IMR-90 (cell line): ENCODE measurements around the gene TRAF3IP1. TPM values are rescaled to one million over a fixed set of nuclear protein-coding genes. Genes with fewer than 3 reads are reported as not detected.

Experiments
- ATAC-seq: fragments of 200-7000 bp; cut with Tn5 transposase; 2 replicates; pipeline ENCODE4 v1.9.1; 2020; ENCODE audit warnings: low read depth, mild to moderate bottlenecking, moderate library complexity
- BruUV-seq: library from RNA; stranded (reverse); fragments of 400-500 nt; replicated peaks from 2 replicates; lab custom pipeline; 2021; lab: Mats Ljungman, UMichigan
- CTCF ChIA-PET: fragments of 300-600 bp; formaldehyde crosslinking; extraction: SDS; loops from one replicate; lab custom pipeline; 2021; ENCODE audit warnings: antibody characterized with exemption; lab: Yijun Ruan, JAX
- POLR2A ChIA-PET: fragments of 300-600 bp; sonication (Branson Sonifier 250); formaldehyde crosslinking; loops from one replicate; lab custom pipeline; 2022; ENCODE audit warnings: antibody characterized with exemption; ENCODE audit not compliant: unreplicated experiment; lab: Charles Lee
- DNase-seq: peaks from one replicate; pipeline ENCODE4 v3.0.0; 2013
- H2AFZ ChIP-seq: replicated peaks from 2 replicates; pipeline ENCODE3; 2013; ENCODE audit warnings: low read length, mild to moderate bottlenecking; ENCODE audit not compliant: poor library complexity
- H2AK5ac ChIP-seq: 2 replicates; pipeline ENCODE4 v1.6.1; 2013; ENCODE audit warnings: low read depth, low read length, inconsistent platforms
- H2AK9ac ChIP-seq: replicated peaks from 2 replicates; pipeline ENCODE3; 2013; ENCODE audit warnings: mild to moderate bottlenecking, low read depth, low read length, moderate library complexity; ENCODE audit not compliant: poor library complexity
- H2BK120ac ChIP-seq: 2 replicates; pipeline ENCODE4 v1.6.1; 2013; ENCODE audit warnings: low read depth, low read length, inconsistent platforms
- H2BK15ac ChIP-seq: 3 replicates; pipeline ENCODE4 v1.6.1; 2013; ENCODE audit warnings: low read depth, low read length, inconsistent platforms
- H2BK20ac ChIP-seq: 2 replicates; pipeline ENCODE4 v1.6.1; 2013; ENCODE audit warnings: low read depth, mild to moderate bottlenecking, inconsistent platforms, low read length, moderate library complexity
- H2BK5ac ChIP-seq: 2 replicates; pipeline ENCODE4 v1.6.1; 2013; ENCODE audit warnings: mild to moderate bottlenecking, low read depth, low read length, inconsistent platforms; ENCODE audit not compliant: poor library complexity, severe bottlenecking
- H3K14ac ChIP-seq: replicated peaks from 2 replicates; pipeline ENCODE4 v1.6.1; 2013; ENCODE audit warnings: low read depth, low read length, inconsistent platforms
- H3K18ac ChIP-seq: 2 replicates; pipeline ENCODE4 v1.6.1; 2013; ENCODE audit warnings: low read depth, low read length, control low read depth
- H3K23ac ChIP-seq: 2 replicates; pipeline ENCODE4 v1.6.1; 2013; ENCODE audit warnings: low read depth, low read length, inconsistent platforms
- H3K27ac ChIP-seq: 2 replicates; pipeline ENCODE4 v1.5.1; 2013; ENCODE audit warnings: mild to moderate bottlenecking, control low read depth, low read length; ENCODE audit not compliant: insufficient read depth
- H3K27me3 ChIP-seq: 2 replicates; pipeline ENCODE4 v1.6.1; 2013; ENCODE audit warnings: low read length; ENCODE audit not compliant: control insufficient read depth, insufficient read depth
- H3K36me3 ChIP-seq: 2 replicates; pipeline ENCODE4 v1.6.1; 2013; ENCODE audit warnings: low read length, mixed read lengths; ENCODE audit not compliant: control insufficient read depth, insufficient read depth
- H3K4ac ChIP-seq: 2 replicates; pipeline ENCODE4 v1.6.1; 2013; ENCODE audit warnings: low read depth, low read length, inconsistent platforms
- H3K4me1 ChIP-seq: 2 replicates; pipeline ENCODE4 v1.6.1; 2013; ENCODE audit warnings: low read length, mixed read lengths; ENCODE audit not compliant: control insufficient read depth, insufficient read depth
- H3K4me2 ChIP-seq: 2 replicates; pipeline ENCODE4 v1.6.1; 2013; ENCODE audit warnings: low read depth, mild to moderate bottlenecking, control low read depth, low read length, moderate library complexity
- H3K4me3 ChIP-seq: 2 replicates; pipeline ENCODE4 v1.5.1; 2013; ENCODE audit warnings: low read depth, mild to moderate bottlenecking, control low read depth, low read length, moderate library complexity; ENCODE audit not compliant: insufficient read depth
- H3K56ac ChIP-seq: 2 replicates; pipeline ENCODE4 v1.6.1; 2013; ENCODE audit warnings: low read length, inconsistent platforms; ENCODE audit not compliant: insufficient read depth; ENCODE audit errors: extremely low read depth
- H3K79me1 ChIP-seq, 2 experiments: 2 replicates each; pipeline ENCODE4 v1.6.1; 2013; ENCODE audit warnings: low read length in 2 of 2, inconsistent platforms in 1 of 2, low read depth in 1 of 2
- H3K9ac ChIP-seq: 2 replicates; pipeline ENCODE4 v1.6.1; 2013; ENCODE audit warnings: low read depth, low read length, control low read depth
- H3K9me1 ChIP-seq: 2 replicates; pipeline ENCODE4 v1.6.1; 2013; ENCODE audit warnings: low read length, inconsistent platforms; ENCODE audit not compliant: insufficient read depth
- H3K9me3 ChIP-seq: 2 replicates; pipeline ENCODE4 v1.6.1; 2013; ENCODE audit warnings: low read length; ENCODE audit not compliant: control insufficient read depth, insufficient read depth
- H4K20me1 ChIP-seq: 2 replicates; pipeline ENCODE4 v1.6.1; 2013; ENCODE audit warnings: low read length, inconsistent platforms; ENCODE audit not compliant: insufficient read depth
- H4K5ac ChIP-seq: 2 replicates; pipeline ENCODE4 v1.6.1; 2013; ENCODE audit warnings: mild to moderate bottlenecking, low read depth, low read length, control low read depth
- H4K8ac ChIP-seq, 2 experiments: 2 replicates each; pipeline ENCODE4 v1.6.1; 2013; ENCODE audit warnings: low read depth in 2 of 2, low read length in 2 of 2, control low read depth in 1 of 2, inconsistent platforms in 1 of 2
- H4K91ac ChIP-seq: 2 replicates; pipeline ENCODE4 v1.6.1; 2013; ENCODE audit warnings: low read depth, low read length, inconsistent platforms; ENCODE audit not compliant: insufficient read depth
- BHLHE40 ChIP-seq: fragments of 150-350 bp; IDR thresholded peaks from 2 replicates; pipeline ENCODE4 v1.6.1; 2016; ENCODE audit warnings: mild to moderate bottlenecking, low read depth, low read length
- MAFK ChIP-seq: IDR thresholded peaks from 2 replicates; pipeline ENCODE4 v1.6.1; 2012; ENCODE audit warnings: low read depth, low read length, improper control_type of control experiment
- MAZ ChIP-seq: IDR thresholded peaks from 2 replicates; pipeline ENCODE4 v1.6.1; 2012; ENCODE audit warnings: low read depth, mild to moderate bottlenecking, low read length, improper control_type of control experiment, moderate library complexity, borderline replicate concordance
- POLR2A ChIP-seq: IDR thresholded peaks from 2 replicates; pipeline ENCODE4 v1.6.1; 2012; ENCODE audit warnings: mild to moderate bottlenecking, low read depth, low read length
- SMC3 ChIP-seq: fragments of 150-350 bp; IDR thresholded peaks from 2 replicates; pipeline ENCODE4 v1.6.1; 2016; ENCODE audit warnings: low read depth, mild to moderate bottlenecking, antibody characterized with exemption, low read length, moderate library complexity
- WGBS, 2 experiments: methylation state at CpG; one replicate each; pipeline versions ENCODE4 v1.1.5 to v1.1.7; 2013; ENCODE audit warnings: missing lambda C conversion rate in 2 of 2; ENCODE audit not compliant: insufficient read length in 1 of 2; ENCODE audit errors: extremely low coverage in 2 of 2; 5-methylcytosine and 5-hydroxymethylcytosine counted together
- dilution Hi-C: fragments of 300-500 bp; cut with HindIII; formaldehyde crosslinking; loops from one replicate; pipeline ENCODE4 v1.14.3; 2018; ENCODE audit warnings: low sequenced_read_pairs; ENCODE audit not compliant: unreplicated experiment
- in situ Hi-C: fragments of 300-500 bp; cut with MboI; formaldehyde crosslinking; loops from 3 replicates; pipeline ENCODE4 v1.14.3; 2019; ENCODE audit warnings: low sequenced_read_pairs, inconsistent platforms, mixed read lengths
- intact Hi-C: fragments of 100-400 bp; cut with micrococcal nuclease; formaldehyde crosslinking; loops from 2 replicates; pipeline ENCODE4 v1.10.0; 2022
- polyA plus RNA-seq, 3 experiments: library from polyadenylated mRNA; depleted of rRNA; stranded (reverse); fragments of >200 nt; gene quantifications; 2 replicates each; pipeline ENCODE4 v1.2.3, GENCODE V29; 2012; ENCODE audit warnings: low replicate concordance in 1 of 3
- total RNA-seq: library from RNA; depleted of rRNA; stranded (reverse); fragments of >200 nt; gene quantifications from 2 replicates; pipeline ENCODE4 v1.2.3, GENCODE V29; 2012

The TRAF3IP1 gene
- total and polyA plus RNA-seq, 2 of the 4 experiments (the other 2 are of a cell fraction), result 5.9 to 8.3 TPM

GRCh38 chr2:238387332-238387731 is 67.0 kb downstream of the TRAF3IP1 start:
- Histone ChIP-seq H3K79me1 (peaks cover 0 to 4% of the 10 kb centered on the region in 2 experiments; a peak in 2 of 4 replicates), H2AFZ (no peak overlapping the region), H3K27me3 (no peaks in the 10 kb centered on the region), H3K4me1 (peaks cover 4% of the 10 kb centered on the region), H2BK120ac (no peak overlapping the region), H3K9me1 (peaks cover 4% of the 10 kb centered on the region; the same call in 1 of the 2 replicates), H3K27ac (no peak overlapping the region), H3K14ac (no peak overlapping the region), H2AK9ac (no peak overlapping the region), H3K4me2 (no peak overlapping the region), H3K9ac (no peak overlapping the region), H2BK5ac (no peak overlapping the region), H2BK20ac (no peak overlapping the region), H2BK15ac (no peak overlapping the region), H4K20me1 (no peaks in the 10 kb centered on the region), H3K36me3 (peaks cover 6% of the 10 kb centered on the region), H3K56ac (no peak overlapping the region), H3K9me3 (no peaks in the 10 kb centered on the region), H3K4ac (no peak overlapping the region), H3K23ac (no peak overlapping the region), H4K91ac (no peak overlapping the region), H3K18ac (no peak overlapping the region), H2AK5ac (no peak overlapping the region), H4K8ac (no peak overlapping the region), H4K5ac (no peak overlapping the region), H3K4me3 (no peak overlapping the region)
- intact Hi-C loops (no loop called here), in situ Hi-C loops (no loop called here), dilution Hi-C loops (no loop called here)
- ATAC-seq, result no peak
- TF ChIP-seq MAFK, result no peak
- no peak for TF ChIP-seq POLR2A
- no peak for TF ChIP-seq MAZ
- TF ChIP-seq BHLHE40, result no peak
- no peak for TF ChIP-seq SMC3
- no peak for DNase-seq
- ChIA-PET CTCF (interaction anchor here (0.7 to 1.4 kb wide), 3 partner anchors 17 to 129 kb away, joined by 3 to 5 read pairs (median 4); no protein-coding TSS in a partner anchor), POLR2A (no interaction called here)
- no TSS peak for BruUV-seq
- no CpG with 5 or more reads among the region's 4 CpGs for WGBS, 2 experiments
